ENCODE results near the gene KIRREL3.

DNA sequence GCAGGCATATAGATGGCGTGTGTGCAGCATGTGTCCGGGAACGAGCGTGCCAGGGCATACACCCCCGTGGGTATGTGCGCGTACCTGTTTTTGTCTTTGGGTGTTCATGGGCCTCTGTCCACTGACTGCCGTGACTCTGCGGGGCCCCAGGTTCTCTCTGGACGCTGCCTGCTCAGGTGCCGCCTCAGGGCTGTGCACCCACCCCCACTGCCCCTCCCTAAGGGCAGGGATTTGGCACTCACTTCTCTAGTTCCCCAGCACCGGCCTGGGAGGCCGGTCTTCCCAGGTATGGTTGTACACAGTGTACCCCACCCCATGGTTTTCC is 533.6 kb downstream of the KIRREL3 start:
- TF ChIP-seq, protein P1, sequence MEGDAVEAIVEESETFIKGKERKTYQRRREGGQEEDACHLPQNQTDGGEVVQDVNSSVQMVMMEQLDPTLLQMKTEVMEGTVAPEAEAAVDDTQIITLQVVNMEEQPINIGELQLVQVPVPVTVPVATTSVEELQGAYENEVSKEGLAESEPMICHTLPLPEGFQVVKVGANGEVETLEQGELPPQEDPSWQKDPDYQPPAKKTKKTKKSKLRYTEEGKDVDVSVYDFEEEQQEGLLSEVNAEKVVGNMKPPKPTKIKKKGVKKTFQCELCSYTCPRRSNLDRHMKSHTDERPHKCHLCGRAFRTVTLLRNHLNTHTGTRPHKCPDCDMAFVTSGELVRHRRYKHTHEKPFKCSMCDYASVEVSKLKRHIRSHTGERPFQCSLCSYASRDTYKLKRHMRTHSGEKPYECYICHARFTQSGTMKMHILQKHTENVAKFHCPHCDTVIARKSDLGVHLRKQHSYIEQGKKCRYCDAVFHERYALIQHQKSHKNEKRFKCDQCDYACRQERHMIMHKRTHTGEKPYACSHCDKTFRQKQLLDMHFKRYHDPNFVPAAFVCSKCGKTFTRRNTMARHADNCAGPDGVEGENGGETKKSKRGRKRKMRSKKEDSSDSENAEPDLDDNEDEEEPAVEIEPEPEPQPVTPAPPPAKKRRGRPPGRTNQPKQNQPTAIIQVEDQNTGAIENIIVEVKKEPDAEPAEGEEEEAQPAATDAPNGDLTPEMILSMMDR (IDR thresholded peaks at IDR 0.05; ENCODE audit: insufficient read depth, low read length, poor library complexity, severe bottlenecking) = no peak
- no peak for TF ChIP-seq EZH2phosphoT487 (conservative IDR thresholded peaks at IDR 0.05; ENCODE audit: low read length)

All from SU-DHL-6 (cell line).